GM19455 (cell line): Measurements from ENCODE around the gene TSSC4.

Experiments used
- ATAC-seq: cut with Tn5 transposase; IDR thresholded peaks from one replicate; pipeline ENCODE4 v1.9.1; 2021; ENCODE audit not compliant: unreplicated experiment

The TSSC4 gene

GRCh38 chr11:2398664-2399355 lies 1.7 kb upstream of the TSSC4 start:
- no peak for ATAC-seq

DNA sequence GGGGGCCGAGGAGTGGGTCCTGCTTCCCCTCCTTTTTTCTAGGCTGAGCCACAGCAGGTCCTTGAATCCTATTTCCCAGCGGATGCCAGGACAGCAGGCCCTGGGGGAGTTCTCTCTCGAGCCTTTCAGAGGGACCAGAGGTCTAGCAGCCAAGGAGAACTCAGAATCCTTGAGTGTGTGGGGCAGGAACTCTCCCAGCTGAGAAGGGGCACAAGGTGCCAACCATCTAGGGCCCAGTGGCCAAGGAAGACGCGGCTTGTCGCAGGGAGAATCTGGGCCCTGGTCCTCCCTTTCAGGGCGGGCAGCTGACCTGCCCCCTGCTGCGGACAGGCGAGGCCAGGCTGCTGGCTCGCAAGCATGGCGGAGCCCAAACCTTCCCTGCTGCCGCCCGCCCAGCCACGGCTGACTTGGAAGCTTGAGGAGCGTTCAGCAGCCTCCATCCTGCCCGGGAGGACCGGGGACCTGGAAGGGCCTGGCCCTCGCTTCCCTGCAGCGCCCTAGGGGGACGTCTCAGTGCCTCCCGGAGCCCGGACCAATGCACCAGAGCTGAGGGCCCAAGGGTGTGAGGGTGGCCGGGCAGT lies 972 bp upstream of the TSSC4 start:
- ATAC-seq: peak; percentile 4

- peak; percentile 11 for ATAC-seq
Measured at GRCh38 chr11:2400762-2401435, 349 bp downstream of the TSSC4 start.

- no peak for ATAC-seq
Measured at GRCh38 chr11:2401436-2401984, 960 bp downstream of the TSSC4 start.

DNA sequence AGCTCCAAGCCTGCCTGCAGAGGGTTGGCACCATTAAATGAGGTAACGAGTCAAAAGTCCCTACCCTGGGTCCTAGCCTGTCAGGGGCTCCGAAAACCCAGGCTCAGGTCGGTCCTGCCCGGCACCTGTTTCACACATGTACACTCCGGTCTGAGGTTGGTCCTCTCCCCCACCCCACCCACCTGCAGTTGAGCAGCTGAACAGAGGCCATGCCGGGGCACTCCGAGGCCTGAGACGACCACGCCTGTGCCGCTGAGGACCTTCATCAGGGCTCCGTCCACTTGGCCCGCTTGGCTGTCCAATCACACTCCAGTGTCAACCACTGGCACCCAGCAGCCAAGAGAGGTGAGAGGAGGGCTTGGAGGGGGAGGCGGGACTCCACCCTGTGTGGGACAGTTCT lies 1.6 kb downstream of the TSSC4 start:
- ATAC-seq: no peak

DNA sequence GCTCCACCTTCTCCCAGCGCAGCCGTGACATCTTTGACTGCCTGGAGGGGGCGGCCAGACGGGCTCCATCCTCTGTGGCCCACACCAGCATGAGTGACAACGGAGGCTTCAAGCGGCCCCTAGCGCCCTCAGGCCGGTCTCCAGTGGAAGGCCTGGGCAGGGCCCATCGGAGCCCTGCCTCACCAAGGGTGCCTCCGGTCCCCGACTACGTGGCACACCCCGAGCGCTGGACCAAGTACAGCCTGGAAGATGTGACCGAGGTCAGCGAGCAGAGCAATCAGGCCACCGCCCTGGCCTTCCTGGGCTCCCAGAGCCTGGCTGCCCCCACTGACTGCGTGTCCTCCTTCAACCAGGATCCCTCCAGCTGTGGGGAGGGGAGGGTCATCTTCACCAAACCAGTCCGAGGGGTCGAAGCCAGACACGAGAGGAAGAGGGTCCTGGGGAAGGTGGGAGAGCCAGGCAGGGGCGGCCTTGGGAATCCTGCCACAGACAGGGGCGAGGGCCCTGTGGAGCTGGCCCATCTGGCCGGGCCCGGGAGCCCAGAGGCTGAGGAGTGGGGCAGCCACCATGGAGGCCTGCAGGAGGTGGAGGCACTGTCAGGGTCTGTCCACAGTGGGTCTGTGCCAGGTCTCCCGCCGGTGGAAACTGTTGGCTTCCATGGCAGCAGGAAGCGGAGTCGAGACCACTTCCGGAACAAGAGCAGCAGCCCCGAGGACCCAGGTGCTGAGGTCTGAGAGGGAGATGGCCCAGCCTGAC lies 2.5 kb downstream of the TSSC4 start:
- no peak for ATAC-seq

DNA sequence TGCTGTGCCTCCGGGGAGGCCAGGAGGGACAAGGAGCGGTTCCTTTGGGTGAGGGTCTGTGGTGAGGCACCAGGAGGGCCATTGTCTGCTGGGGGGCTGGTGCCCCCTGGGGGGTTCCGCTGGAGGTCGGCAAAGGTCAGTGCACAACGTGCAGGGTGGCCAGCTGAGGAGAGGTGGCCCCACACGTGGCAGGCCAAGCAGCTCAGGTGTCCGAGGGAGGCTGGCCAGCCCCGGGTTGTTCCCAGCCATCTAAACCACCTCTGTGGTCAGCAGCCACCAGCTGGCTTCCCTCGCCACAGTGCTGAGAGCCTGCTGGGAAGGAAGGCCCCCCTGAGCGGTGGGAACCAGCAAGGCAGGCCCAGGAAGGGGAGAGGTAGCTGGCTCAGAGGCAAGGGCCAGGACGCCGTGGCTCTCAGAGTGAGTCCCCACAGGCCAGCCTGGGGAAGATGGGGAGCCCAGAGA lies 4.2 kb downstream of the TSSC4 start:
- no peak for ATAC-seq

DNA sequence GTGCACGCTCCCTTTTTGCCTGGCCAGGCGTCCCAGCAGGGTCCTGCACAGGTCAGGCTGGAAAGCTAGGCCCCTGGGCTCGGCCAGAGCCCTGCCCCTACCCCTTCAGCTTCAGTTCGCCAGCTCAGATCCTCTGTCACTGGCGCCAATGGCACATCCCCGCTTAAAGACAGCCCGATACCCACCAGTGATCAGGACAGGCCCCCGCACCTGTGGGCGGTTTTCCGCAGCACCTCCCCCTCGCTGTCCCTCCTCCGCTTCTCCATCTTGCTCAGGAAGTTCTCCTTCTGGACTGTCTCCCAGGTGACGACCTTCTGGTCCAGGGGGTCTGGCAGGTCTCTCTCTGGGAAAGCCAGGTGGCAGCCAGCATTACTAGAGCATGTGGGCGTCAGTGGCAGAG lies 5.9 kb downstream of the TSSC4 start:
- no peak for ATAC-seq

- ATAC-seq: no peak
Measured at GRCh38 chr11:2406878-2407410, 6.4 kb downstream of the TSSC4 start.

- no peak for ATAC-seq
Measured at GRCh38 chr11:2408671-2409070, 8.1 kb downstream of the TSSC4 start.

- ATAC-seq: no peak
Measured at GRCh38 chr11:2409126-2409525, 8.6 kb downstream of the TSSC4 start.

GRCh38 chr11:2409611-2410468 lies 9.3 kb downstream of the TSSC4 start:
- no peak for ATAC-seq

GRCh38 chr11:2410616-2411015 lies 10.1 kb downstream of the TSSC4 start:
- ATAC-seq: no peak

GRCh38 chr11:2411446-2412305 lies 11.1 kb downstream of the TSSC4 start:
- no peak for ATAC-seq

- ATAC-seq: no peak
Measured at GRCh38 chr11:2412323-2412722, 11.8 kb downstream of the TSSC4 start.

- ATAC-seq: no peak
Measured at GRCh38 chr11:2413742-2414579, 13.4 kb downstream of the TSSC4 start.

DNA sequence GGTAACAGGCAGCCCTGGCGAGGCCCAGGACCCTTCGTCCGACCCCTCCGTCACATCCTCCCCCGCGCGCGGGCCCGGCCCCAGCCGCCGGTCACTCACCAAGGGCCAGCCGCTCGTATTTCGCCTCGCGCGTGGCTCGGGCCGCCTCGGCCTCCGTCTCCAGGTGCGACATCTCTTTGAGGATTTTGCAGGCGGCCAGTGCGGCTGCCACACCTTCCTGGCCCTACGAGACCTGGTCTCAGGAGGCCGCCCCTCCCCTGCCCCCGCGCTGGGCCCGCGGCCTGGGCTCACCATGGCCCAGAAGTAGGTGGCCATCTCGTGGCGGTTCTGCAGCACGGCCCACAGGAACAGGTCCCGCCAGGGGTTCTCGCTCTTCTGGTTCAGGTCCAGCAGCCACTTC lies 14.1 kb downstream of the TSSC4 start:
- no peak for ATAC-seq

GRCh38 chr11:2415171-2415570 lies 14.6 kb downstream of the TSSC4 start:
- ATAC-seq: no peak
